HUES6 (cell line): Measurements from ENCODE around the gene EXOSC1.

ENCODE experiments used
- H3K27ac ChIP-seq: 2 replicates; pipeline ENCODE4 v1.7.0; 2013; ENCODE audit warnings: low read depth, mild to moderate bottlenecking, low read length, inconsistent platforms
- H3K27me3 ChIP-seq: 2 replicates; pipeline ENCODE4 v1.6.1; 2013; ENCODE audit warnings: low read length; ENCODE audit not compliant: control insufficient read depth, insufficient read depth
- H3K36me3 ChIP-seq: 2 replicates; pipeline ENCODE4 v1.6.1; 2013; ENCODE audit warnings: low read length; ENCODE audit not compliant: control insufficient read depth, insufficient read depth
- H3K4me1 ChIP-seq: 2 replicates; pipeline ENCODE4 v1.6.1; 2013; ENCODE audit warnings: low read length; ENCODE audit not compliant: control insufficient read depth, insufficient read depth
- H3K4me3 ChIP-seq: 2 replicates; pipeline ENCODE4 v1.5.1; 2013; ENCODE audit warnings: low read depth, low read length
- H3K9ac ChIP-seq: one replicate; pipeline ENCODE4 v1.6.1; 2013; ENCODE audit warnings: mild to moderate bottlenecking, low read length
- H3K9me3 ChIP-seq: 2 replicates; pipeline ENCODE4 v1.6.1; 2013; ENCODE audit warnings: low read depth, low read length; ENCODE audit not compliant: control insufficient read depth, insufficient read depth

The EXOSC1 gene

DNA sequence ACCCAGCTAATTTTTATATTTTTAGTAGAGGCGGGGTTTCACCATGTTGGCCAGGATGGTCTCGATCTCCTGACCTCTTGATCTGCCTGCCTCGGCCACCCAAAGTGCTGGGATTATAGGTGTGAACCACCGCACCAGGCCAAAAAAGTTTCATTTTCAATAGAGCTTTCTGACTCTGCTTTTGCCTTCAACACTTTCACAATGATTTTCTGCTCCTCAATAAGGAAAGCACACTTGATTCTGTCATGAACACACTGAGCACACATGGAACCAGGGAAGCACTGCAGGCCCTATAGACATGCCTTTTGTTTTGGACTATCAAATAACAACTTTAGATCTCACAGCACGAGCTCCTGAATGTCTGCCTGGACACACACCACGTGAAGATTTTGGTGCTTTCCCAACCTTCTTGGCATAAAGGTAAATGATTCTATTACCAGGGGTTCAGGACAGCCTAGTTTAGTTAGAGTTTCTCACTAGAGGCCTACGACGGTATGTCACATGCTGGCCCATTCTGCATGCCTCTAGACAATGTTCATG, 52.7 kb downstream of the EXOSC1 start:
- no peaks in the 10 kb centered on the region for H3K27me3 ChIP-seq
- no peak overlapping the region for H3K27ac ChIP-seq
- H3K4me3 ChIP-seq, result no peak overlapping the region
- H3K36me3 ChIP-seq, result peaks cover 79% of the 10 kb centered on the region
- no peaks in the 10 kb centered on the region for H3K4me1 ChIP-seq
- no peaks in the 10 kb centered on the region for H3K9me3 ChIP-seq
- H3K9ac ChIP-seq, result no peak overlapping the region

DNA sequence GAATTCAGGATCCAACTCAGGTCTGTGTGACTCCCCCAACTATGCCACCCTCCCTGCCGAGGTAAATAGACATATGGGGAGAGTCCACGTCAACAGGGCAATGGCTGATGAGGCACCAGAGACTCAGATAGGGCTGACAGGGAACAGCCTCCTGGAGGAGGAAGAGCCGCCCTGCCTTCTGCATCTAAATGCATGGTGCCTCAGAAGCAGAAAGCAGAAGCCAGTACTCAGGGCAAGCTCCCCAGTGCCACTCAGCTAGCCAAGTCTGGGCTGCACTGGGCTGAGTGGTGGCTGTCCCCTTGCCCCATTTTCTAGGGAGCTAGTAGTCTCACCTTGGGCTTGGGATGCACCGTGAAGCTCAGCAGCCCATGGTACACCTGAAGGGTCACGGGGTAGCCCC, 55.7 kb downstream of the EXOSC1 start:
- Histone ChIP-seq H3K36me3 (peaks cover 80% of the 10 kb centered on the region), H3K4me1 (no peaks in the 10 kb centered on the region), H3K27me3 (no peaks in the 10 kb centered on the region), H3K9me3 (no peaks in the 10 kb centered on the region), H3K27ac (no peak overlapping the region), H3K4me3 (no peak overlapping the region), H3K9ac (no peak overlapping the region)

DNA sequence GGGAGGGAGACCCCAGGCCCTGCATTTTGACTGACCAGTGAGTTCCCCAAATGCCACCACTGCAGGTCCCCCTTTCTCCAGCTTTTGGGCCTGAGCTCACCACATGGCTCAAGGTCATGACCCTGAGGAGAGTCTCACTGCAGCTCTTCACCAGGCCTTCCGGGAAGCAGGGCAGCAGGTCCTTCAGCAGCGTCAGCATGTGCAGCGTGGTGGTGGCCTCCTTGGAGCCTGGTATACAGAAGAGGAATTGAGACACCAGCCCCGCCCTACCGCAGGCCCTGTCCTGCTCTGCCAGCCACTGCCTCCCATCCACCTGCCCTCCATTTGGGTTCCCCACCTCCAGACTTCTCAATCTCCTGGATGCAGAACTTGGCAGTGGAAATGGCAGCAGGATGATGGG, 57.7 kb downstream of the EXOSC1 start:
- H3K36me3 ChIP-seq, result peaks cover 81% of the 10 kb centered on the region
- H3K27me3 ChIP-seq, result no peaks in the 10 kb centered on the region
- H3K9me3 ChIP-seq, result no peaks in the 10 kb centered on the region
- no peaks in the 10 kb centered on the region for H3K4me1 ChIP-seq
- H3K27ac ChIP-seq, result no peak overlapping the region
- no peak overlapping the region for H3K9ac ChIP-seq
- no peak overlapping the region for H3K4me3 ChIP-seq
